IPS DF 6.9 (cell line): ENCODE measurements around the gene BHLHE40.

Experiments
- DNase-seq: peaks from one replicate; pipeline ENCODE4 v3.0.0-alpha.2; 2013; ENCODE audit warnings: low read depth, low spot score
- H3K27ac ChIP-seq: one replicate; pipeline ENCODE4 v1.5.1; 2013; ENCODE audit warnings: low read length, control low read depth
- H3K27me3 ChIP-seq: 2 replicates; pipeline ENCODE4 v1.6.1; 2013; ENCODE audit warnings: mild to moderate bottlenecking, low read length; ENCODE audit not compliant: control insufficient read depth, insufficient read depth
- H3K36me3 ChIP-seq: 2 replicates; pipeline ENCODE4 v1.6.1; 2013; ENCODE audit warnings: low read length; ENCODE audit not compliant: control insufficient read depth, insufficient read depth
- H3K4me1 ChIP-seq: 2 replicates; pipeline ENCODE4 v1.6.1; 2013; ENCODE audit warnings: low read length; ENCODE audit not compliant: control insufficient read depth, insufficient read depth
- H3K4me3 ChIP-seq: 2 replicates; pipeline ENCODE4 v1.5.1; 2013; ENCODE audit warnings: mild to moderate bottlenecking, low read length
- H3K9me3 ChIP-seq: 2 replicates; pipeline ENCODE4 v1.6.1; 2013; ENCODE audit warnings: low read length, inconsistent platforms; ENCODE audit not compliant: control insufficient read depth, insufficient read depth
- WGBS: extraction: QIAGEN DNeasy Blood & Tissue Kit; methylation state at CpG from one replicate; pipeline ENCODE4 v1.1.7; 2013; ENCODE audit warnings: mixed read lengths, missing lambda C conversion rate; ENCODE audit not compliant: insufficient read length, insufficient coverage; 5-methylcytosine and 5-hydroxymethylcytosine counted together

The BHLHE40 gene

GRCh38 chr3:5011555-5012256 is 32.5 kb downstream of the BHLHE40 start:
- no CpG with 5 or more reads among the region's 14 CpGs for WGBS
- no peak for DNase-seq
- Histone ChIP-seq H3K27ac (no peak overlapping the region), H3K36me3 (no peaks in the 10 kb centered on the region), H3K4me3 (no peak overlapping the region), H3K4me1 (0 out of 2 replicates have a peak, but pooled peaks cover 1% of the 10 kb centered on the region), H3K9me3 (no peaks in the 10 kb centered on the region), H3K27me3 (no peaks in the 10 kb centered on the region)

GRCh38 chr3:5012367-5012766 is 33.1 kb downstream of the BHLHE40 start:
- Histone ChIP-seq H3K36me3 (no peaks in the 10 kb centered on the region), H3K4me1 (0 out of 2 replicates have a peak, but pooled peaks cover 1% of the 10 kb centered on the region), H3K27me3 (no peaks in the 10 kb centered on the region), H3K4me3 (no peak overlapping the region), H3K9me3 (no peaks in the 10 kb centered on the region), H3K27ac (no peak overlapping the region)
- no CpG with 5 or more reads among the region's 2 CpGs for WGBS
- DNase-seq = no peak

- H3K9me3 ChIP-seq = no peaks in the 10 kb centered on the region
- DNase-seq = no peak
- no peaks in the 10 kb centered on the region for H3K27me3 ChIP-seq
- H3K36me3 ChIP-seq = no peaks in the 10 kb centered on the region
- no peak overlapping the region for H3K4me3 ChIP-seq
- no CpG with 5 or more reads among the region's 5 CpGs for WGBS
- no peak overlapping the region for H3K27ac ChIP-seq
- 0 out of 2 replicates have a peak, but pooled peaks cover 1% of the 10 kb centered on the region for H3K4me1 ChIP-seq
Observed at GRCh38 chr3:5013021-5013906, 34.0 kb downstream of the BHLHE40 start.

GRCh38 chr3:5014391-5014790 is 35.2 kb downstream of the BHLHE40 start:
- no peaks in the 10 kb centered on the region for H3K9me3 ChIP-seq
- 0 out of 2 replicates have a peak, but pooled peaks cover 1% of the 10 kb centered on the region for H3K4me1 ChIP-seq
- H3K27me3 ChIP-seq = no peaks in the 10 kb centered on the region
- H3K36me3 ChIP-seq = no peaks in the 10 kb centered on the region
- WGBS = no CpG with 5 or more reads among the region's 7 CpGs
- H3K4me3 ChIP-seq = no peak overlapping the region
- DNase-seq = no peak
- H3K27ac ChIP-seq = no peak overlapping the region

- Histone ChIP-seq H3K27ac (no peak overlapping the region), H3K27me3 (no peaks in the 10 kb centered on the region)
- no CpG with 5 or more reads among the region's 5 CpGs for WGBS
Observed at GRCh38 chr3:5015056-5015455, 35.8 kb downstream of the BHLHE40 start.

GRCh38 chr3:5016211-5017161 is 37.2 kb downstream of the BHLHE40 start:
- Histone ChIP-seq H3K4me3 (no peak overlapping the region), H3K9me3 (no peaks in the 10 kb centered on the region), H3K36me3 (no peaks in the 10 kb centered on the region), H3K27ac (no peak overlapping the region), H3K27me3 (no peaks in the 10 kb centered on the region), H3K4me1 (0 out of 2 replicates have a peak, but pooled peaks cover 1% of the 10 kb centered on the region)
- no peak for DNase-seq
- WGBS = no CpG with 5 or more reads among the region's 11 CpGs

More at GRCh38 chr3:5015056-5015455, 35.8 kb downstream of the BHLHE40 start:
- no peak overlapping the region for H3K4me3 ChIP-seq
- H3K4me1 ChIP-seq = 0 out of 2 replicates have a peak, but pooled peaks cover 1% of the 10 kb centered on the region
- no peaks in the 10 kb centered on the region for H3K36me3 ChIP-seq
- DNase-seq = no peak
- H3K9me3 ChIP-seq = no peaks in the 10 kb centered on the region

- H3K27ac ChIP-seq = no peak overlapping the region
- H3K27me3 ChIP-seq = no peaks in the 10 kb centered on the region
- no peaks in the 10 kb centered on the region for H3K9me3 ChIP-seq
Observed at GRCh38 chr3:5017925-5018531, 38.8 kb downstream of the BHLHE40 start.

GRCh38 chr3:5019411-5020241 is 40.4 kb downstream of the BHLHE40 start:
- Histone ChIP-seq H3K27ac (no peak overlapping the region), H3K27me3 (no peaks in the 10 kb centered on the region), H3K36me3 (no peaks in the 10 kb centered on the region), H3K4me1 (0 out of 2 replicates have a peak, but pooled peaks cover 2% of the 10 kb centered on the region), H3K9me3 (no peaks in the 10 kb centered on the region), H3K4me3 (no peak overlapping the region)
- DNase-seq = no peak
- WGBS = no CpG with 5 or more reads among the region's 19 CpGs

More at GRCh38 chr3:5017925-5018531, 38.8 kb downstream of the BHLHE40 start:
- Histone ChIP-seq H3K4me3 (no peak overlapping the region), H3K4me1 (0 out of 2 replicates have a peak, but pooled peaks cover 1% of the 10 kb centered on the region), H3K36me3 (no peaks in the 10 kb centered on the region)
- whole genome bisulfite sequencing = no CpG with 5 or more reads among the region's 8 CpGs
- no peak for DNase-seq

- Histone ChIP-seq H3K36me3 (no peaks in the 10 kb centered on the region), H3K27ac (no peak overlapping the region), H3K4me1 (0 out of 2 replicates have a peak, but pooled peaks cover 2% of the 10 kb centered on the region), H3K4me3 (no peak overlapping the region), H3K27me3 (no peaks in the 10 kb centered on the region), H3K9me3 (no peaks in the 10 kb centered on the region)
- WGBS = no CpG with 5 or more reads among the region's 7 CpGs
- DNase-seq = no peak
Observed at GRCh38 chr3:5020242-5020722, 41.0 kb downstream of the BHLHE40 start.
